Stromal cell of bone marrow (primary cell): ENCODE measurements around the gene TULP4.
"Not testable (repeated sequence)": the region's sequence is repeated elsewhere in the genome, so short reads cannot be mapped to it uniquely, and the experiment has no call there.

Experiments used
- DNase-seq: peaks from one replicate; pipeline ENCODE4 v3.0.0-alpha.2; 2012; ENCODE audit warnings: low read depth

The TULP4 gene

DNA sequence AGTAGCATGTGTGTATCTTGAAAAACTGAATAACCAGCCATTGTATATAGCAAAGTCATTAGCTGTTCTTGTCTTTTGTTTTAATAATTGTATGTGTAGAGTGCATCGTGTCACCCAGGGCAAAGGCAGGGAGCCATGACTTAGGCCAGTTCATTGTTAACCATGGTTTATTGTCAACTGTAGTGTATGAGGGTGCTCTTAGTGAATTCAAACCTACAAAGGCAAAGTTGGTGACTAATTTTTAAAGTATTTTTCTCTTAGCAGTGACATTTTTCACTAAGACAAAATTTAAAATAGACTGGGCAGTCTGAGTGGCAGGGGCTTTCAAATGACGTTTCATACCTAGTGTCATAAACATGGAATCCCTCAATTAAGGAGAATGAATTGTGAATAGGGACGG is 79.0 kb downstream of the TULP4 start:
- DNase-seq, result no peak

DNA sequence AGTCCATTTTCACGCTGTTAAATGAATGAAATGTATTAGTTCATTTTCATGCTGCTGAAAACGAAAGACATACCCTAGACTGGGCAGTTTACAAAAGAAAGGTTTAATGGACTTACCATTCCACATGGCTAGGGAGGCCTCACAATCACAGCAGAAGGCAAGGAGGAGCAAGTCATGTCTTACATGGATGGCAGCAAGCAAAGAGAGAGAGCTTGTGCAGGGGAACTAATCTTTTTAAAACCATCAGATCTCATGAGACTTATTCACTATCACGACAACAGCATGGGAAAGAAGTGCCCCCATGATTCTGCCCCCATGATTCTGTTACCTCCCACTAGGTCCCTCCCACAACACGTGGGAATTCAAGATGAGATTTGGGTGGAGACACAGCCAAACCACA is 79.7 kb downstream of the TULP4 start:
- not testable (repeated sequence) for DNase-seq

DNA sequence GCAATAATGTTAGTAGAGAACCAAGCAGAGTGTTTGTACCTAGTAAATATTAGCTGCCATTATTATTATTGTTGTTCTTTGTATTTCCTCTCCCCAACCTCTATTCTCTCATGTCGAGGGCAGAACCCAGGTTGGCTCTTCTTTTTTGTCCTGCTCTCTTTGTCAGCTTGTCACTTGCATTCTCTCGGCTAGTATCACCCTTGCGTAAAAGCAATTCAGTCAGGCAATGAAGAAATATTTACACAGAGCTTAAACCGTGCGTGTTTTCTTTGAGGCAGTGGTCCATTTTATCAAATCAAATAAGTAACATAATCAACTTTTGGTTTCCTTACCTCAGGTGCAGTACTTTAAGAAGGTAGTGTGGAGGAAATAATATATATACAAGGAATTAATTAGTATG is 83.9 kb downstream of the TULP4 start:
- no peak for DNase-seq

DNA sequence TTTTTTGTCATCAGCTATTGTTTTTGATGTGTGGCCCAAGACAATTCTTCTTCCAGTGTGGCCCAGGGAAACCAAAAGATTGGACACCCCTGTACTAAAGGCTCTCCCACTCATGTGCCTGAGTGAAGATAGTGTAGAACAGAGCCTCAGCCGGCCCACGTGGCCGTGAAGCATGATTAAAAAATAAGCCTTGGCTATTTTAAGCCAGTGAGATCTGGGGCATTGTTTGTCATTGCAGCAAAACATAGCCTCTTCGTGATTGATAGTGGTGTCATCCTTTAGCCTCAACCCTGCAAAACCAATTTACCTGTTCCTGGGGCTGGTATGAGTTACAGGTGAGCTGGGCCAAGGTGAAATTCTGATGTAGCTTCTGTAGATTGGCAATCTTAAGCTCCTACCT is 85.3 kb downstream of the TULP4 start:
- no peak for DNase-seq

DNA sequence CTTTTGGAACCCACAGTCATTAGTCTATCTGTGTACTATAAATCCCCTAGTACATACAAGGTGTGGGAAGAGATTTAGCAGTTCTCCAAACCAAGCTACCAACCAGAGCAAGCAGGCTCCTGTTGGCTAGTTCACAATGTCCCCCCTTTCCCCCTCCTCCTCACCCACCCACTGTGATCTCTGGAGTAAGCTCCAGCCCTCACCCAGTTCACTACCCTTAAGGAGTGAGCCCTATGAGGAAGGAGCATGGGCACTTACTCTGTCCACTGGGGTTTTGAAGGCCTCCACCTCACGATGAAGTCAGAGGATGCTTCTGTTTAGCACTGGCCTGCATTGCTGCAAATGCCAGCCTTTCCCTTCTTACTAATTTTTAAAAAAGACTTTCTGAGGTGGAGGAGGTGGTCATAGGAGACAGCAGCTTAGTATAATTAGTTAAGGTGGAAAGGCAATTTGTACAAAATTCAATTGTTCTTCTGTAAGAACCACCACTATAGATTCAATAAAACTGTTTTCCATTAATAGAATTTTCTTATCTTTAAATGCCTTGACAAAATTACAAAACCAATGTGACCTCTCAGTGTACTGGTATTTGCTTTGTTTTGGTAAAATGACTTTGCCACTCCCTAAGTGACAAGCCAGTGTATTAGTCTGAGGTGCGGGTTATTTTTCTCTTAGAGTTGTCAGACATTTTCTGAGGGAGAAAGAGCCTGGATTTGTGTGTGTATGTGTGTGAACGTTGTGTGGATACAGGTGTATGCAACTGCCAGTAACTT is 86.2 kb downstream of the TULP4 start:
- no peak for DNase-seq

DNA sequence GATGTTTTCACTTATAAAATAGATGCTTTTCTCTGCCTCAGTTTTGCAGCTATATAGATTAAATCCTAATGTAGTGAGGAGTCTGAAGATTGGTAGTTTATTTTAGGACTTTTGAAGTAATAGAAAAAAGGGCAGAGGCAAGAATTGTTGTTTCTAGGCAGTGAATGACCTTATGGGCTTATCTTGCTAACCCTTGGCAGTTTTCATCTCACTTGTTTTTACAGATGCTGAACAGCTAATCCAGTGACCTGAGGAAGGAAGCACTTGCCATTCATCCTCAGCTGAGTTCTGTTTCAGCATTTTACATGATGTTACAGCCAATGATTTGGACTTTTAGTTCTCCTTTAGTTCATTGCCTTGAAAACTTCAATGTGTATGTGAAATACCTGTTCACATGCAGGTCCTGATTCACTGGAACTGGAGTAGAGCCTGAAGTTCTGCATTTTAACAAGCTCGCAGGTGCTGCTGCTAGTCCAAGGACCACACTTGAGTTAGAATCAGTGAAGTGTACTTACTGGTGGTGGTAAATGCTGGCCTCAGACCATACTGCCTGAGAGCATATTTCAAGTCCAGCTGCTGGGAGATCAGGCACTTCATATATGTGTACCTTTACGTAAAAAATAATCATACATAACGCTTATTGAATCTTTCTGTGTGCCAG is 86.9 kb downstream of the TULP4 start:
- DNase-seq, result no peak

DNA sequence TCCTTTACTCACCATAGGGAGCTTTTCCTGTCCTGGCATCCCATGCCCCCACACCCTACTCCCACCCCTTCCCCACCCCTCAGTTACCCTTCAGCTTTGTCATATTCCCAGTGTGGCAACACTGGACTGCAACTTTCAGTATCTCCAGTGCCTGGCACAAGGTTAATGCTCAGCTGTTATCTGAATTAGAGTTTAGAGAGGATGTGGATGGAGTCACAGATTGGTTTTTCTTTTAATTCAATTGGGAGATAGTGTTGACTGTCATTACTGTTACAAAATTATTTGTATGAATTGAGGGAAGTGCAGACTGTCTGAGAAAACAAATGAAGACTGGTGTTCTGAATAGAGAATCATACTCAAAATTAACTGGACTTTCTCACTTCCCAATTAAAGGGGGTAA is 89.9 kb downstream of the TULP4 start:
- DNase-seq, result no peak

DNA sequence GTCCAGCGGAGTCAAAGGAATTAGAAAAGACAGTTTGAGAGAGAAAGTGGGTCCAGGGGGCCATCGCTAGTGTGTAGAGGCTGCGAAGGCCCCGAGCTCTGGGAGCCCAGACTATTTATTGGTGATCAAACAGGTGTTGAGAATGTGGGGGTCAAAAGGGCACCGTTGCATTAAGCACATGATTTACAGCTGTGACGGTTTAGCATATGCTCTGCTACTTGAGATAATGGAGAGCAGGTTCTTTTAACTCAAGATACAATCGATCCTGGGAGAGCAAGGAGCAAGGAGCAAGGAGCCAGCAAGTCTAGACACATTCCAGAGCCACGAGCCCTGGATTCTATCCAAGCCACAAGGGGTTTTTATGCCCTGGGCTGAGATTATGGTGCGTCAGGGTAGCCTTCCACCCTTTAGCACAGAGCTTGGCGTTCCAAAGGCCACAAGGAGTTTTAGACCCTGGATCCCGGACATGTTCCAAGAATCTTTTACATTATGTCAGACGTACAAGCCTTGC is 93.1 kb downstream of the TULP4 start:
- not testable (repeated sequence) for DNase-seq

DNA sequence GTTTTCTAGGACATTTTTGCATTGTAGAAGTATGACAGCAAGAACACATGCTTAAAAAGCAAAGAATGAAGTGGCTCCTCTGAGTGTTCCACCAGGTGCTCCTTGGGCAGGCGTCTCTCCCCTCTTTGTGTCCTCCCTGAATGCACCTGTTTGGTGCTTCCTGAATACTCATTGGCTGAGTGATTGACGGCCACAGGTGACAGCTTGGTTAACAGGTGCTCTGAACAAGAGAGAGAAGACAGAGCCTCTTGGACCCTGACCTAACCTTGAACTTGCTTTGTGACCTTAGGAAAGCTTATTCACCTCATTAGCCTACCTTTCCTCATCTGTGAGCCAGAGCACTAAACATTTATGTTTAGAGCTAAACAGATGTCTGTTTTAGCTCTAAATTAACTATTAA is 93.7 kb downstream of the TULP4 start:
- no peak for DNase-seq

DNA sequence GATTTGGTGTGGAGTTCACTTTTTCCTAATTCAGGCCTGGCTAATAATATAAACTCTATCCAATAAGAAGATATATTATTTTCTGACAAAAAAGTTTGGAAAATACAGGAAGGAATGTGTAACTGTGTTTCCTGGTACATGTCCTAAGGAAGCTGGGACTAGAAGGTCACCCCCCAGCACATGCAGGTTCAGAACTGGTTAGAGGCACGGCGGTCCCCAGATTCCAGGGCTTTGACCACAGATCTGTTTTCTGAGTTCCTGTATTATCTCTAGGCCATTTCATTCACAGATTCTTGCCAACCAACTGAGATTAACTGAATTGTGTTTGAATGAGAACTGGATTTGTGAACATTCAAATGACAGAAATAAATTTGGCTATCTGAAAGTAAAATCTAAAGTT is 94.5 kb downstream of the TULP4 start:
- no peak for DNase-seq

DNA sequence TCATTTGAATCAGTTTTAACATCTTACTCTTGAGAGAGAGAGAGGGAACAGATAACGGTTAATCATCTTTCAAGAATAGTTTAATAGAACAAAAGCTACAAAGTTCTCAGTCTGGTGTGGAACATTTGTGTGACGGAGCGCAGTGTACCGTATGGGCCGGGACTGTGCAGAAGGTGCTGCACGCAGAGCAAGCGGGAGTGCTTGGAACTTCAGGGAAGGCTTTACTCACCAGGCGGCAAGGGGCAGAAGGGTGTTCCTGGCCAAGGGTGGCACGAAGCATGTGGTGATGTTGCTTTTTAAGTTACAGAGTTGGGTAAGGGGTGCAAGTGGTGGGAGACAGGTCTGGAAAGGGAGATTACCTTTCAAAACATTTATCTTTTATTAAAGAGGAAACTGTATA is 95.7 kb downstream of the TULP4 start:
- no peak for DNase-seq

DNA sequence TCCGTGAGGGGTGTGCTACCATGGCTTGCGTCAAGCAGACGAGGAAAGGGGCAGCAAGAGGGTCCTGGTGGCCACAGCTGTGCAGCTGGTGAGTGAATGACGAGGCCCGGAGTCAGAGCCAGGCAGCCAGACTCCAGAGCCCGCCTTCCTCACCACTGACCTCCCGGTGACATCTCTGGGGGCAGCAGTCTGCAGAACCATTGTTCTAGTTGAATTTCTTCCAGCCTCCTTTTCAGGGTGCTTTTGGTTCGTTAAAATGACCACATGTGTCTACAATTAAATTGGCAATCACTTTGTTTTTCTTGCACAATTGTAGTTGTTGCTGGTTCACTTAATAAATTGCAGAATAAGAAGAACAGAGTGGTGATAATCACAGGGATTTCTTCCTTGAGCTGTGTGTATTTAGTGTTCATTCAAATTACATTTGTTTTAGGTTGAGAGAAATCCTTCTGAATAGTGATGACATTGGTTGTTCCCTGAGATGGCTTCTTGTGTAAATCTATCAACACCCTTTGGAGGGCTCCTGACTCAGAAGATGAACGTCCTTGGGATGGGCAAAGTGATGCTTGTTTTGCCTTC is 96.4 kb downstream of the TULP4 start:
- DNase-seq, result peak; percentile 38

DNA sequence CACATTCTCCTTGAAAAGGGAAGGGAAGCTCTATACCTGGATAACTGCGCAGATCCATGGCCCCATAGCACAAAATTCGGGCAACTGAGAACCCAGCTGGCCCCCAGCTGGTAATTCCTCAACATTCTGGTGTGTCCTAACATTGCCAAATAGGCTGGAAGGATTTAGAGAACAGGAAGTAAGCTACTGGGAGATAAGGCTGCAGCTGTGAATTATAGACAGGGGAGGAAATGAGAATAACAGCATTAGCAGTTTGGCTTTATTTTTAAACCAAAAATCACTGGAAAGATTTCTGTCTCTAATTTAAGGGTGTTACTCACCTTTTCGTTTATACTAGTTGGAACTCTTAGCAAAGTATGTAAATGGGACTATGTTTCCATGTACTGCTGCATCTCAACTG is 97.2 kb downstream of the TULP4 start:
- no peak for DNase-seq

DNA sequence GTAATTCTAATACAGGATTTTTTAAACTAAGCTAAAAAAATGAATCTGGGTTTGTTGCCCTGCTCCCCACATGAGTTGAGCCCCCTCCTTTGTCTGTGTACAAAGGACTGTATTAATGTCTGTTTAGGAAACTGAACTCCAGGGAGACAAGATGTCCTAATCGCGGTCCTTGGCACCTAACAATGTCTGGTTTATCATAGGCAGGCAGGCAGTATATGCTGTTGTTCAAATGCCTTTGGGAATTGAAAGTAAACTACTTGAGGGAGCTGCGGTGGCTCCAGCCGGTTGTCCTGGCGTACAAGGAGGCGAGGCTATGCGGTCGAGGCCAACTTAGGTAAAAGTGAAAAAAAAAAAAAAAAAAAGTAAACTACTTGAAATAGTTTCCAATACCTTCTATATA is 98.5 kb downstream of the TULP4 start:
- DNase-seq, result no peak

DNA sequence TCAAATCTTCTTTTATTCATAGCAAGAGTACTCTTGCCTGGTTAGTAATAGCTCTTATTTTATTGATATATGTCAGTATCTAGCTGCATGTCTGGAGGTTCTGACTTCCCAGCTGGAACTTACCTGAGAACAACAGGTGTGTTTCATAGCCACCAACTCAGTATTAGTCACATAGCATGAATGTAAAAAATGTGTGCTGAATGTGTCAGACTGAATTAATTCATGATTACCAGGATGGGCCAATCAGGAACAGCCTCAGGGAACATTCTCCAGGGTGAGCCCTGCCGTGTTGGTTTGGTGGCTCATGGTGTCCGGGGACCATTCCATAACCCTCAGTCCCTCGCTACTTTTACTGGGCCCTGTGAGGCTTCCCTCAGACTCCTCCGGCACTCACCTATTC is 99.7 kb downstream of the TULP4 start:
- no peak for DNase-seq

DNA sequence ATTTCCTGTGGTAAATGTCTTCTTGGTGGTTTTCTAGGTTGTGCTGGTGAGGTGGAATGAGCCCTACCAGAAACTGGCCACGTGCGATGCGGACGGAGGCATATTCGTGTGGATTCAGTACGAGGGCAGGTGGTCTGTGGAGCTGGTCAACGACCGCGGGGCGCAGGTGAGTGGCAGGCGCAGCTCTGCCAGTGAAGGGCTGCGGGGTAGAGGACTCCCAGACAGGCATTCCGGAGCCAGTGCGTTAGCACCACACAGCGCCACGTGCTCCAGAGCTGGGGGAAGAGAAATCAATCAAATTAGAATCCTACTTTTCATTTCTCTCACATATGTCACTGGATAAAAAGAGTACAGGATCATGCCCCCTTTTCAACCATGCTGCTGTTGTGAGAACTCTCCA is 100.8 kb downstream of the TULP4 start:
- DNase-seq, result no peak

DNA sequence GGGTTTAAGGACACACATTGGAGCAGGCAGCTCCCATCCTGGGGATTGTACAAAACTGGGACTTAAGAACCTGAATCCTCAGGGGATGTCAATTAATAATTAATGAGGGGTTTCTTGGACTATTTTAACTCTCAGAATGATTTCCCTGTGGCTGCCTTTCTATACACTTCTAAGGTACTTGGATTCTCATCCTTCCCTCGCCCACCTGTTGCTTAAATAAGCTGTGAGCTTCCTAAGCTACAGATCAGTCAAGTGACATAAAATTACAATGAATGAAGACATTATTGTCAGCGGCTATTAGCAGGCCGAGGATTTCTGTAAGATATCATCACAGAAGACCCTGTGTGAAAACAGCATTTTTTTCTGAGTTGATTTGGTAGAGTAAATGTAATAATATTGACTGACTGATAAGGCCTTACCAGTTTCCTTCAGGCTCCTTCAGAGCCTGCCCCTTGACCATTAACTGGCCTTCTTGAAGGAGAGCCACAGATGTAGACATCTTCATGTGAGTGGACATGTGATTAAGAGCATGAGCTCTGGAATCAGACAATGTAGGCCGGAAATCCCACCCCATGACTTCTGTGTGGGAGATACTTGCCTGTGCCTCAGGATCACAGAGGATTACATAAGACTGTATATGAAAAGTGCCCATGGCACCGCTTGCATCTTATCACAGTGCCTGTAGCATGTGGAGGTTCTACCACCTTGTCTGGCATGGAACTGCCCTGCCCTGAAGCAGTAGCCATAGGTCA is 101.7 kb downstream of the TULP4 start:
- DNase-seq, result no peak

DNA sequence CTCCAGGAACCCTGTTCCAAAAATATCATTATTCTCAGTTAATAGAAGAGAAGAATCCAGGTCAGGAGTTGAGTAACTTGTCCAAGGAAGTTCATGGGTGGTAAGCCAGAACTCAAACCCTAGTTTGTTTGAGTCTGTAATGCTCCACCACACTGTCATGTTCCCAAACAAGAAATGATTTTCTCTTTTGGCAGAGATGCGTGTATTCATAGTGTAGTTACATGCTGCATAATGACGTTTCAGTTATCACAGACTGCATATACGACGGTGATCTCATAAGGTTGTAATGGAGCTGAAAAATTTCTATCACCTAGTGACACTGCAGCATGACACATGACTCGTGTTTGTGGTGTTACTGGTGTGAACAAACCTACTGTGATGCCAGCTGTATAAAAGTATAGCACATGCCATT is 102.6 kb downstream of the TULP4 start:
- no peak for DNase-seq

DNA sequence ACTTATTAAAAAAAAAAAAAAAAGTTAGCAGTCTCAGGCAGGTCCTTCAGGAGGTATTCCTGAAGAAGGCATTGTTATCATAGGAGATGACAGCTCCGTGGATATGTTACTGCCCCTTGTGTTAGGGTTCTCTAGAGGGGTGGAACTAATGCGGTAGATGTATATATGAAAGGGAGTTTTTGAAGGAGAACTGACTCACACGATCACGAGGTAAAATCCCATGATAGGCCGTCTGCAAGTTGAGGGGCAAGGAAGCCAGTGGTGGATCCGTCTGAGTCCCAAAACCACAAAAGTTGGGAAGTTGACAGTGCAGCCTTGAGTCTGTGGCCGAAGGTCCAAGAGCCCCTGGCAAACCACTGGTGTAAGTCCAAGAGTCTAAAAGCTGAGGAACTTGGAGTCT is 103.4 kb downstream of the TULP4 start:
- DNase-seq, result no peak

DNA sequence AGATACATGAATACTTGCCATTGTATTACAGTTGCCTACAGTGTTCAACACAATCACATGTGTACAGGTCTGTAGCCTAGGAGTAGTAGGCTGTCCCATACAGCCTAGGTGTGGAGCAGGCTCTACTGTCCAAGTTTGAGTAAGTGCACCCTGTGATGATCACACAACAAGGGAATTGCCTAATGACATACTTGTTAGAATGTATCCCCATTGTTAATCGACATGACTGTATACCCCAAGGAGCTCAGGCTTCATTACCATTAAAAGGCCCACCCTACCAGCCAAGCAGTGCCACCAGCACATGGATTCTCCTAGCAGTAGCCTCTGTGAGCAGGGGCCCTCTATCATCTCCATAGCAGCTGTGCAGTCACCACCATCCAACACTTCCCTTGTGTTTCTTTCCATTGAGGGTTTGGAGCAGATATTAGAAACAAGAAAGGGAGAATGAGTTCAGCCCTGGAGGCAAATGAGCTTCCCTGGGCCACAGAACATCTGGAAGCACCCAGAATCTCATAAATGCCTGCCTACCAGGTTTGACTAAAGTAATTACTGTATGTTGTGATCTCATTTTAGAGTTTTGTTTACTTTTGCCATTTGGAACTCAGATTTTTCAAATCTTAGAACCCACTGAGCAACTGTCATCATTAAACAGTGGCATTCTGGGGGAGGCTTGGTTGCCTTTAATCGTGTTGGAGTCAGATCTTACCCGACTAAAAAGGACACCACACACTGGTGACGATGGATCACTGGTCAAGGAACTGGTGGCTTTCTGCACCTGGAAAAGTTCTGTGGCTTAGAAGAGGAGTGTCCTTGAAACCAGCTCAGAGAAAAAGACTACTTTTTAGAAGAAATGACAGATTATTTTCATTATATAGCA is 104.9 kb downstream of the TULP4 start:
- DNase-seq, result no peak

DNA sequence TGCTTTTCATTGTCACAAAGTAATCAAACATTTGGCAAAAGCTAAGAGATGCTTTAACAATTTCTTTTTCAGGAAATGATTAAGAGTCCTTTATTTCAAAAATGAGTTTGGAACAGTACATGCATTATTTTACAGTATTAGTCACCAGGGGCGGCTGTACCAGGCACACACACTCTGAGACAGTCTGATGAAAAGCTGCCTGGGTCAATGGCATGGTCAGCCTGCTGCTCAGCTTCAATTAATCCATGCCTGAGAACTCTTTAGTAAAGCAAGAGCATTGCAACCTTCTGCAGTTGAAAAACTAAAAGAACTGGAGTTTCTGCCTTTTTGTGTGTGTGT is 105.5 kb downstream of the TULP4 start:
- DNase-seq, result peak; percentile 48

DNA sequence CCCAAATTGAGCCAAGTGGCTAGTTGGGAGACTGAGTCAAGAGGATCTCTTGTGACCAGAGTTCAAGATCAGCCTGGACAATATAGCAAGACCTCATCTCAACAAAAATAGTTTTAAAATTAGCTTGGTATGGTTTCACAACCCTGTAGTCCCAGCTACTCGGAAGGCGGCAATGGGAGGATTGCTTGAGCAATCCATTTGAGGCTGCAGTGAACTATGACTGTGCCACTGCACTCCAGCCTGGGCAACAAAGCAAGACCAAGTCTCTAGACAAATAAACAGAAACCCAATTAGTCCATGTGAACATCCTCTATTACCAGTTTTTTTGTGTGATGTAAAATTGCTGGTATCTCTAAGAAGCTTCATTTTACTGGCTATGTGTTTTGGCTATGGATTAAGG is 106.2 kb downstream of the TULP4 start:
- DNase-seq, result no peak
